GM18526 (cell line): ENCODE results near the gene TRIP12.

Experiments used
- POLR2A ChIP-seq: IDR thresholded peaks from 3 replicates; pipeline ENCODE4 v1.6.1; 2011; ENCODE audit not compliant: insufficient read length; ENCODE audit errors: extremely low read depth

TRIP12 gene

DNA sequence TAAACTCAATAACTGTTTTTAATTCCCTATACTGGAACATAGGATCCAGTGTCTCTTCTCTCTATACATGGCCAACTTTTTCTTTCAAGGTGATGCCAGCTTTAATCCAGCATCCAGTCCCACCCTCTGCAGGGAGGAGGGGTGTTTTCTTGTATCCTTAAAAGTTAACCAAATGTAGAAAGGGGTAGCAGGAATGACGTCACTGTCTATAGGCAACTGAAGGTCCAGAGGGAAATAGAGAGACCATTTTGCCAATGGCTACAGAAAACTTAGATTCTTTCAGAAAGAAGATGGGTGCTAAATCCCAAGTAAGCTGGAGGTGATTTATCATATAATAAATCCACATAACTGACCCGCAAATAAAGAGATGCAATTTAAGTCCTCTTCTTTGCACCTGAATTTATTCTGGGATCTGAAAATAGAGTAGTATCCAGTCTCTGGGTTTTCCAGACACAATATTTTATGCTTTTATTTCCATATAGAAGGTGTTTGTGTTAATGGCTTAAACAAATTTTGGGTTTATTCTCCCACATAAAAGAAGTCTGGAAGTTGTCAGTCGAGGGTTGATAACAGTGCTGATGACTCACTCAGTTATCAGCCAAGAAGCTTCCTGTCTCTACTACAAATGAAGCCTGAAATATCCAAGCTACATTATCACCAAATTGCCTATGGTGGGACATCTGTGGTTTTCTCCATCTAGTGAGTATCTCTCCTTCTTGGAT, 201.7 kb downstream of the TRIP12 start:
- no peak for TF ChIP-seq POLR2A

DNA sequence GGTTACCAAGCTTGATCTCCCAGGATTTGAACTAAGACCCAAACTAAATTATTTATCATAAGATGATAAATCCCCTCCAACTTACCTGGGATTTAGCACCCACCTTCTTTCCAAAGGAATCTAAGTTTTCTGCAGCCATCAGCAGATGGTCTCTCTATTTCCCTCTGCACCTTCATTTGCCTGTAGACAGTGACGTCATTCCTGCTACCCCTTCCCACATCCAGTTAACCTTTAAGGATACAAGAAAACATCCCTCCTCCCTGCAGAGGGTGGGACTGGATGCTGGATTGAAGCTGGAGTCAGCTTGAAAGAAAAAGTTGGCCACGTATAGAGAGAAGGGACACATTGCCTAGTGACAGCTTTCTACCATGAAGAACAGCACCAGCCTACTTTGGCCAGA, 203.8 kb downstream of the TRIP12 start:
- TF ChIP-seq POLR2A, result no peak

DNA sequence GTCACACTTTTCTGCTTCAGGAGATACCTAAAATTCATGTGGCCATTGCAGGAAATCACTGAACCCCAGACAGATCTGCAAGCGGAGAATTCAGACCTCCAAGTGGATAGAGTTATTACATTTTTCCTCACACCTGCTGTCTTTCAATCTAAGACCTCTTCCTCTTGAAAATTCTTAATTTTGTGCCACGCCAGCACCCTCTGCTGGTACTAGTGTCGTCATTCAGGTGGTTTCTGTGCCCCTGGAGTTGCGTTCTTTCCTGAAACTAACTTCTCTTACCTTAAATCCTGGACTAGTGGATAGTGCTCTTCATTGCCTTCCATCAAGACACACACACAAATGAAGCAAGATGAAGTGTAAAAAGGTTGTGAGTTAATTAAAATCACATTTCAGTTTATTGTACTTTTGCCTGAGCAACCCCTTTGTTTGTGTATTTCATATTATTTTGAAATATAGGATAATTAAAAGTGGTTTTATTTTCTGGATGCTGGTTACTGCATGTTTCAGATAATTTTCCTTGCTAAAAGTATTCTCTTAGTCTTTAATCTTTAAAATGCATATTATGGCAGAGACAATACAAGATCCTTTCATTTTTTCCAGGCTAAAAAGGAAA, 205.8 kb downstream of the TRIP12 start:
- TF ChIP-seq POLR2A, result no peak

DNA sequence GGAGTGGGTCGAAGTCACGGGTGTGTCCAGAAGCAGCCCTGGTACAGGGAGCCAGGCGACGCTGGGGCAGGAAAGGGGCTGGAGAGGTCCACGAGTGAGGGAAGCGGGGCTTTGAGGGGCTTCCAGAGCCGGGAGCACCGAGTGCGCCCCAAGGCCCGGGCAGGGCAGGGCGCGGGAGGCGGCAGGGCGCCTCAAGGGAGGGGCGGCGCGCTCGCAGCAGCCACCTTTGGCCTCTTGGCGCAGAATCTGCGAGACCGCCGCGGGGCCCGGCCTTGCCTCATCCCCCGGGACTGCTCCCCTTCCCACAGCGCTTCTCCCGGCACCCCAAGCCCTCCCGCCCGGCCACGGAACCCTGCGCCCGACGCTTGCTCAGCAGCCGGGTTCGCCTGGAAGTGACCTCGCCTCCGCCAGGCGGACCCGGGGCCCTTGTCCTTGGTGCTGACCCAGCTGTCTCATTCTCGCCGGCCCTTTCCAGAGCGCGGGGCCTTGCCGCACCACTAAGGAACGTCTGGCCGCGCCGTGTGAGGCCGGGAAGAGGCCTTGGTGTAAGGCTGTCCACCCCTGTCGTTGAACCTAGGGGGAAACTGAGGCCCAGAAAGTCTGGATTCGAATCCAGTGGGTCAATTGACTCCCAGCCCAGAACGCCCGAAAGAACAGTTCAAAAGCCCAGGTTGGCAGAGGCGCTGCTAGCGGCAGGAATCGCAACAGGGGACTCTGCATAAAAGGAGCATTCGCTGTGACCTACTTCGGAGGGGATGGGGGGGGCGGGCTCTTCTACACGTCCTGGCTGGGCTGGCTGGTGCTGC, 206.9 kb downstream of the TRIP12 start:
- no peak for TF ChIP-seq POLR2A

DNA sequence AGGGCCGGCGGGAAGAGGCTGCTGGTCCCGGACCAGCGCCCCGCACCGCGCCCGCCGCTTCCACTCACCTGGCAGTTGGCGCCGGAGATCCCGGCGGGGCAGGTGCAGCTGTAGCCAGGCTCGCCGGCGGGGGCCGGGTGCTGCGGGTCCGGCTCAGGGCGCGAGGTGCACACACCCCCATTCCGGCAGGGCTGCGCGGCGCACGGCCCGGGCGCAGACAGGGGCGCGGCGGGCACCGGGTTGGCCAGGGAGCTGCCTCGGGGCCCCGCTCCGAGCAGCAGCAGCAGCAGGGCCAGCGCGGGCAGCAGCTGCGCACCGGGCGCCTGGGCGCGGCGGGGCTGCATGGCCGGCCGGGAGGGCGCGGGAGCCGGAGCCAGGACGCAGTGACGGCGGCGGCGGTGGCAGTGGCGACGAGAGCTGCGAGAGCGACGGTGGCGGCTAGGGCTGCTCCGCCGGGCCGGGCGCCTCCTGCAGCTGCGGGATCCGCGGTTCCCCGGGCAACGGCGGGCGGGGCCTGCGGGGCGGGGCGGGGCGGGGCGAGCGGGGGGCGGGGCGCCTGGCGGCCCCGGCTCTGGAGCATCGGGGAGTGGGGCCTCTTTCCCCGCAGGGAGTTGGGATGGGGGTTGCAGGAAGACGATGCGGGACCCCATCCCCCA, 207.6 kb downstream of the TRIP12 start, which contains the start of gene DNER:
Gene DNER (minus strand): TSS at position 476 of the 656 bp plus-strand sequence. CDS start 132 bp downstream, at position 344.
- TF ChIP-seq POLR2A, result no peak
